Skin epidermis (tissue), 12 donors: Measurements from ENCODE around the gene ZNF544.
A peak's percentile ranks its signal among the peaks of the same experiment; 100 is the strongest.
"Not testable (repeated sequence)": the region's sequence is repeated elsewhere in the genome, so short reads cannot be mapped to it uniquely, and the experiment has no call there.

ENCODE experiments used
- H3K27ac ChIP-seq, 21 experiments: fragments of 200-600 bp; sonication (generic) in 11 of 21; one replicate each; pipeline ENCODE4 v1.5.0; 2020; ENCODE audit warnings: mild to moderate bottlenecking in 3 of 21, inconsistent platforms in 2 of 21, moderate library complexity in 2 of 21
- H3K4me3 ChIP-seq, 7 experiments: fragments of 200-600 bp; sonication (generic) in 2 of 7; one replicate each; pipeline ENCODE4 v1.5.0; 2020; ENCODE audit warnings: inconsistent platforms in 2 of 7, mild to moderate bottlenecking in 2 of 7, moderate library complexity in 1 of 7

ZNF544 gene

DNA sequence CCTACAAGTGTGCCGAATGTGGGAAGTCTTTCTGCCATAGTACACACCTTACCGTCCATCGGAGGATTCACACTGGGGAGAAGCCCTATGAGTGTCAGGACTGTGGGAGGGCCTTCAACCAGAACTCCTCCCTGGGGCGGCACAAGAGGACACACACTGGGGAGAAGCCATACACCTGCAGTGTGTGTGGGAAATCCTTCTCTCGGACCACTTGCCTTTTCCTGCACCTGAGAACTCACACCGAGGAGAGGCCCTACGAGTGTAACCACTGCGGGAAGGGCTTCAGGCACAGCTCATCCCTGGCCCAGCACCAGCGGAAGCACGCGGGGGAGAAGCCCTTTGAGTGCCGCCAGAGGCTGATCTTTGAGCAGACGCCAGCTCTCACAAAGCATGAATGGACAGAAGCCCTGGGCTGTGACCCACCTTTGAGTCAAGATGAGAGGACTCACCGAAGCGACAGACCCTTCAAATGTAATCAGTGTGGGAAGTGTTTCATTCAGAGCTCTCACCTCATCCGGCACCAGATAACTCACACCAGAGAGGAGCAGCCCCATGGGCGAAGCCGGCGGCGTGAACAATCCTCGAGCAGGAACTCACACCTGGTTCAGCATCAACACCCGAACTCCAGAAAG, 66.1 kb downstream of the ZNF544 start:
- Histone ChIP-seq H3K27ac (no peak overlapping the region), H3K4me3 (no peak overlapping the region)

DNA sequence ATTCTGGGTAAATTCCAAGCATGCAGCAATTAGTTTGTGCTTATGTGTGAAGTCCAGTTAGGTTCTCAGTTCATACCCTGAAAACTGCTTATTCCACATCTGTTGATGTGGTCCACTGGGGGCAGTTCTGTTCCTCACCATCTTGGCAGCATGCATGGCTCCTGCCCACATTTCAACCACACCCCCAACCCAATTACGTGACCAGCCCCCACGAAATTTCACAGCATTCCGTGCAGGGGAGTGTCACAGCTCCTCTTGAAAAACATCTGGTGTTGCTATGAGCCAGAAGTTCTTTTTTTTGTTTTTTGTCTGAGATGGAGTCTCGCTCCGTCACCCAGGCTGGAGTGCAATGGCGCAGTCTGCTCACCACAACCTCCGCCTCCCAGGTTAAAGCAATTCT, 67.4 kb downstream of the ZNF544 start:
- peak overlapping the region in 2 of 21 experiments; percentile 55 to 58 for H3K27ac ChIP-seq

DNA sequence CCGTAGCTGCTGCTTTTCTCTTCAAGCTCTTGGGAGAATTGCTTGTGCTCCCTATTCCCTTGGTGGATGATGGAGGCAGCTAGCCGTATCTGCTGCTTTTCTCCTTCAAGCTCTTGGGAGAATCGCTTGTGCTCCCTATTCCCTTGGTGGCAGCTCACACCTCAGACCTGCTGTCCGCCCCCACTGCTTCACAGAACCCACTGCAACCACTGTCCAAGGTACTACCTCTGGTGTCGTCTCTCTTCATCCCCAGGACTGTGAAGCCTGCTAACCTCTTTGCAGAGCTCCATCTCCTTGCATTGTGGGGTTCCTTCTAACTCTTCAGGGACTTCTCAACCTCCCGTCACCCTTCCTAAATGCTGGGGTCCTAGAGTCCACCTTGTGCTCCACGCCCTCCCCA, 71.9 kb downstream of the ZNF544 start:
- H3K27ac ChIP-seq: no peak overlapping the region
- H3K4me3 ChIP-seq: no peak overlapping the region

More for the DNA sequence above, 67.4 kb downstream of the ZNF544 start:
- no peak overlapping the region for H3K4me3 ChIP-seq

DNA sequence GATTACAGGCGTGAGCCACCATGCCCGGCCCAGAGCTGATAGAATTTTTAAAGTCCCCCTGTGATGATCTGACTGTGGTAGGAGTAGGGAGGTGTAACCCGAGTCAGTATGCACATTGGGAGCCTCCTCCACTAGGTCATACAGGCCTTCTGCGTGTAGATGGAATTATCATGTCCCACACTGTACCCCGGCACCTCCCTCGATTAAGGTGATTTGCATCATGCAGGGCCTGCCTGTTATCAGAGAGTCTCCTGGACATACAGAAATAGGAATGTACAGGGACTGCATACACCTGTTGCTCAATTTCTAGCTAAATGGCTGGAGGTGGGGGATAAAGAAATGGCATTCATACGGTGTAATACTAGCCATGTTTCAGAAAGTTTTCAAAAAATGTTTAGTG, 75.5 kb downstream of the ZNF544 start:
- Histone ChIP-seq H3K4me3 (peak overlapping the region in 1 of 7 experiments; percentile 91), H3K27ac (peak overlapping the region in 9 of 21 experiments; percentile 13 to 96 (median 91))

DNA sequence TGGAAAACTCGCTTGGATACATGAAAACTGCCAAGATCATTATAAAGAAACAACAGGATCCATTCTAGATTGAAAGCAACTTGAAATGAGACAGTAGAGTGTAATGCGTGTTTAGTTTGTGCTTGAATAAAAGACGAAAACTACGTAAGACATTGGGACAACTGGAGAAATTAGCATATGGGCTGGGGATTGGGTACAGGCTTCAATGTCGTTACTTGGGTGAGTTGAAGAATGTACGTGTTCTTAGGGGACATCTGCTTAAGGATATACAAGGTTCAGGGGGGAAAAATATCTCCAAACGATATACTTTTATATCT, 76.0 kb downstream of the ZNF544 start:
- Histone ChIP-seq H3K27ac (peak overlapping the region in 19 of 21 experiments; percentile 13 to 96 (median 84)), H3K4me3 (peak overlapping the region; percentile 50 to 91 (median 80))

DNA sequence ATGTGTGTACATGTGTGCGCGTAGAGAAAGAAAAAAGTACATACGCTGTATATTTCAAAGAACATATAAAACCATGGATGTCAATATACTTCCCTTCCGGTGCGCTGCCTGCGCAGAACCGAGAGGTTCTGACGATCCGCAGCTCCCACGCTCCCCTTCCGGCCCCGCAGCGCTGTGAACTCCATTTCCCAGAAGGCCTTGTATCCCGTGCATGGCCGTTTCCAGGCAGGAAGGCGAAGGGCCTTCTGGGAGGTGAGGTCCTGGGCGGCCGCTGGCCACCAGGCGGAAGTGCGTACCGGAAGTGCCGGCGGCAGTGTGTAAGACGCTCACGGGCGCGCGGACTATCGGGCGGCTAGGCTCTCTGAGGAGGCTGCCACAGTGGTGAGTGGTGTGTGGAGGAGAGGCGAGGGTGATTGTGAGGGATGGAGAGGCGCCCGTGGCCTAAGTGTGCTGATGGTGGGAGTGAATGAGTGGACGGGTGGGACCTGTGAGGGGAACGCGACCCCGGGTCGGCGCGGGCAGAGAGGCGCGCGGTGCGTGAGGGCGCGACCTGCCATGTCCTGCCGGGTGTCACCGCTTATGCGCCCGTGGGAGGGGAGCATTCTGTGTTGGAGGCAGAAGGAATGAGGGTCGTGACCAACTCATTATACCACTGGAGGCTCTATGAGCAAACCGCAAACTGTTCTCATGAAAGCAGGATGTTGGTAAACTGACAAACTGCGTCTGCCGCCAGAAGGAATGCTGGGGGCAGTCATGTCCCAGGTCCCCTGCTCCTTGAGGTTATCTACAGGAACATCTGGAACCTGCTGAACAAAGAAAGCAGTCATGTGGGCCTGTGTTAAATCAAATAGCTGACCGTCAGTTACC, 76.6 kb downstream of the ZNF544 start, which contains the start of gene ERVK3-1:
ERVK3-1 (plus strand) TSS at position 313 of the 867 bp plus-strand sequence. CDS start 6,792 bp downstream, outside the sequence.
- Histone ChIP-seq H3K27ac (peak within 1 kb of the TSS; percentile 13 to 96 (median 88)), H3K4me3 (peak within 1 kb of the TSS; percentile 50 to 91 (median 80))

DNA sequence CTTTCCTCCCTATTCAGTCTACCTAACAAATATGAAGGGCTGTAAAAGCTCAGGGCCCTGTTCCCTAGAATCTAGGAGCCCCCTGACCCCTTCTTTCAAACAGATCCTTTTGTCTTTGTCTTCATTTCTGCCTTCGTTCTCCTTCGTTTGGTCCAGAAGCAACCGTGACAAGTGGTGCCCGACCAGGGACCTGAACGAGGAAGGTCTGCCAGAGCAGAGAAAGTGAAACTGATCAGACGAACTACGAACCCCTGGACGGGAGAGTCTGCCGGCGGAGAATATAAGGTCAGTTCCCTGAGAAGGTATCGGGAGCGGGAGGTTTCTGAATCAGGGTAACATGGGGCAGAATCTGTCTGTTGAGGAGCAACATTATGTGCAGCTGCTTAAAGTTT, 77.2 kb downstream of the ZNF544 start:
- Histone ChIP-seq H3K4me3 (peak overlapping the region; percentile 50 to 91 (median 80)), H3K27ac (peak overlapping the region in 20 of 21 experiments; percentile 13 to 96 (median 88))

DNA sequence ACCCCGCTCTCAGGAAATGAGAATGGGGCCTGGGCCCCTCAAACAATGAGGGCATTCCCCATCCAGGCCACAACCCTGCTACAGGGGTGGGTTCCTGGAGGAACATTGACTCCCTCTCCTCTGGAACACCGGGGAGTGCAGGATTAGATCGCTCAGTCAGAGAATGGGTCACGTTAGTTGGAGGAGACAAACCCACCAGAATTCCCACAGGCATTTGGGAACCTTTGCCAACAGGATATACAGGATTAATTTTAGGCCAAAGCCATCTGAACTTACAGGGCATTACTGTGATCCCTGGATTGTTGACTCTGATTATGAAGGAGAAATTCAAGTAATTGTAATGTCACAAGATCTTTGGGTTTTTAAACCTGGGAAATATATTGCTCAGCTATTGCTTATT, 79.0 kb downstream of the ZNF544 start:
- no peak overlapping the region for H3K27ac ChIP-seq
- no peak overlapping the region for H3K4me3 ChIP-seq

DNA sequence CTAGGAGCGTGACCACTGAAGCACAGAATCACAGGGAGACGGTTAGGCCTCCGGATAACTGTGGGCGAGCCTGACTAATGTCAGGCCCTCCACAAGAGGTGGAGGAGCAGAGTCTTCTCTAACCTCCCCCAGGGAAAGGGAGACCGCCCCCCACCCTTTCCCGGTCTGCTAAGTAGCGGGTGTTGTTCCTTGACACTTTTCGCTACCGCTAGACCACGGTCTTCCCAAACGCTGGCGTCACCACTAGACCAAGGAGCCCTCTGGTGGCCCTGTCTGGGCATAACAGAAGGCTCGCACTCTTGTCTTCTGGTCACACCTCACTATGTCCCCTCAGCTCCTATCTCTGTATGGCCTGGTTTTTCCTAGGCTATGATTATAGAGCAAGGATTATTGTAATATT, 82.0 kb downstream of the ZNF544 start:
- H3K27ac ChIP-seq, H3K4me3 ChIP-seq: not testable (repeated sequence)

DNA sequence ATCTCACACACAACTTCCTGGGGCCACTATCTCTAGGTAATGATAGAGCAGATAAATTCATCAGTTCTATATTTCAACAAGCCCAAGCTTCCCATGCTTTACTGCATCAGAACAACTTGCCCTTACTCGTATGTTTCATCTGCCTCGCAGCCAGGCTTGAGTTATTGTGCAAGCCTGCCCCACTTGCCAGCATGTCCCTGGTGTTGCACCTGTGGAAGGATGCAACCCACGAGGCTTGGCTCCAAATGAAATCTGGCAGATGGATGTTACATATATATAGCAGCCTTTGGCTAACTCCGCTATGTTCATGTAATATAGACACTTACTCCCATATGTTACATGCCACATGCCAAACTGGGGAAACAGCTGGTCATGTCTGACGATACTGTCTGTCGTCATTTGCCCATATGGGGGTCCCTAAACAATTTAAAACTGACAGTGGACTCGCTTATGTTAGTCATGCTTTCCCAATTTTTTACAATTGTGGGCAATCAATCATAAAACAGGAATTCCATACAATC, 82.7 kb downstream of the ZNF544 start:
- no peak overlapping the region for H3K4me3 ChIP-seq

More for the DNA sequence above, 82.7 kb downstream of the ZNF544 start:
- no peak overlapping the region for H3K27ac ChIP-seq
